ENCODE measurements around the gene PRRC2B. TPM values are rescaled to one million over a fixed set of nuclear protein-coding genes. Genes with fewer than 3 reads are reported as not detected.

PRRC2B gene
- total and polyA plus RNA-seq, 2 of the 13 experiments (the other 11 are each of a cell fraction or from before 2014, with no cell fraction given): 20.8 to 37.4 TPM

GRCh38 chr9:131396626-131397025 lies 2.7 kb downstream of the PRRC2B start:
- H3K27ac ChIP-seq (ENCODE audit: extremely low read length, insufficient read depth, low read length): no peak overlapping the region
- ChIA-PET POLR2A (interaction anchor here (0.6 to 2.6 kb wide), 2 partner anchors 16 to 23 kb away, joined by 3 to 18 read pairs; no protein-coding TSS in a partner anchor), CTCF (ENCODE audit: low intra/inter-chr PET ratio, low total read pairs) (no interaction called here)
- TF ChIP-seq KIAA2018 (CRISPR knock-in tag; IDR thresholded peaks at IDR 0.05; ENCODE audit: borderline replicate concordance): no peak
- TF ChIP-seq ZNF816 (CRISPR knock-in tag; IDR thresholded peaks at IDR 0.05; ENCODE audit: borderline replicate concordance): no peak
- TF ChIP-seq, protein P1, sequence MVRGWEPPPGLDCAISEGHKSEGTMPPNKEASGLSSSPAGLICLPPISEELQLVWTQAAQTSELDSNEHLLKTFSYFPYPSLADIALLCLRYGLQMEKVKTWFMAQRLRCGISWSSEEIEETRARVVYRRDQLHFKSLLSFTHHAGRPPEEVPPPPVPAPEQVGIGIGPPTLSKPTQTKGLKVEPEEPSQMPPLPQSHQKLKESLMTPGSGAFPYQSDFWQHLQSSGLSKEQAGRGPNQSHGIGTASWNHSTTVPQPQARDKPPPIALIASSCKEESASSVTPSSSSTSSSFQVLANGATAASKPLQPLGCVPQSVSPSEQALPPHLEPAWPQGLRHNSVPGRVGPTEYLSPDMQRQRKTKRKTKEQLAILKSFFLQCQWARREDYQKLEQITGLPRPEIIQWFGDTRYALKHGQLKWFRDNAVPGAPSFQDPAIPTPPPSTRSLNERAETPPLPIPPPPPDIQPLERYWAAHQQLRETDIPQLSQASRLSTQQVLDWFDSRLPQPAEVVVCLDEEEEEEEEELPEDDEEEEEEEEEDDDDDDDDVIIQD (CRISPR knock-in tag; IDR thresholded peaks at IDR 0.05; ENCODE audit: low read depth): no peak
- no peak for TF ChIP-seq SP4 (CRISPR knock-in tag; IDR thresholded peaks at IDR 0.05)
- TF ChIP-seq ZNF550 (CRISPR knock-in tag; IDR thresholded peaks at IDR 0.05; ENCODE audit: borderline replicate concordance): no peak
- TF ChIP-seq RBAK (CRISPR knock-in tag; IDR thresholded peaks at IDR 0.05): no peak
- no peak for TF ChIP-seq TOE1 (CRISPR knock-in tag; IDR thresholded peaks at IDR 0.05)
- TF ChIP-seq ATF2 (CRISPR knock-in tag; IDR thresholded peaks at IDR 0.05): no peak
- no peak for TF ChIP-seq CBFB (CRISPR knock-in tag; IDR thresholded peaks at IDR 0.05)
- no peak for TF ChIP-seq TCF7L2 (IDR thresholded peaks at IDR 0.05; ENCODE audit: low read depth, low read length)
- no peak for TF ChIP-seq ARNT2 (CRISPR knock-in tag; IDR thresholded peaks at IDR 0.05; ENCODE audit: low read depth)
- peaks cover 63% of the 10 kb centered on the region for H3K79me2 ChIP-seq (ENCODE audit: insufficient read depth, low read length)
- peak overlapping the region; percentile 91 for H3K4me2 ChIP-seq (ENCODE audit: low read depth, low read length)
- ATAC-seq (no peak), FAIRE-seq (no peak), DNase-seq (ENCODE audit: low spot score) (no peak)
- peaks cover 64% of the 10 kb centered on the region for H3K4me1 ChIP-seq (ENCODE audit: insufficient read depth, low read length)
- no peaks in the 10 kb centered on the region for H3K9me3 ChIP-seq (ENCODE audit: low read length)
- 24% methylated on average over 3 of the region's 3 CpGs for WGBS (ENCODE audit: low lambda C conversion rate)
- H3K9ac ChIP-seq (ENCODE audit: insufficient read depth, low read depth, low read length): peak overlapping the region; percentile 63
- in situ Hi-C loops (cut with HindIII; ENCODE audit: extremely low pct_ligation_motif_present, low pct_unique_long_range_greater_than_20kb) (loop anchor here (25.0 kb wide), 1 partner anchor 341 kb away; the partner anchor contains the start of gene RAPGEF1), intact Hi-C loops (cut with micrococcal nuclease; ENCODE audit: unreplicated experiment) (no loop called here)
- H3K27me3 ChIP-seq (ENCODE audit: control insufficient read depth in 1 of 2, insufficient read depth in 2 of 2, low read length in 2 of 2): no peaks in the 10 kb centered on the region
- no peak overlapping the region for H2AFZ ChIP-seq (ENCODE audit: low read length)
- no TSS peak for BruUV-seq (replicated peaks)
- H4K20me1 ChIP-seq (ENCODE audit: insufficient read depth, low read length): peaks cover 51% of the 10 kb centered on the region
- H3K36me3 ChIP-seq (replicated peaks in 1 of 2; ENCODE audit: control insufficient read depth in 1 of 2, insufficient read depth in 2 of 2, low read length in 2 of 2): peaks cover 3 to 5% of the 10 kb centered on the region in 2 experiments; a peak in 3 of 5 replicates
- peak overlapping the region; percentile 40 to 73 (median 51) for H3K4me3 ChIP-seq (replicated peaks in 1 of 3; ENCODE audit: insufficient read depth in 1 of 3, low read depth in 2 of 3, low read length in 3 of 3)
